Ishikawa (cell line): Measurements from ENCODE around the gene ZBED6.

Source experiments
- CEBPB ChIP-seq: IDR thresholded peaks from 2 replicates; pipeline ENCODE4 v1.6.1; 2012
- CREB1 ChIP-seq: IDR thresholded peaks from 2 replicates; pipeline ENCODE4 v1.6.1; 2012; ENCODE audit warnings: low read depth
- EGR1 ChIP-seq: IDR thresholded peaks from 2 replicates; pipeline ENCODE4 v1.6.1; 2012
- EP300 ChIP-seq: IDR thresholded peaks from 2 replicates; pipeline ENCODE4 v1.6.1; 2012; ENCODE audit warnings: borderline replicate concordance
- FOXM1 ChIP-seq: IDR thresholded peaks from 2 replicates; pipeline ENCODE4 v1.6.1; 2012; ENCODE audit warnings: low read depth, borderline replicate concordance
- NFIC ChIP-seq: IDR thresholded peaks from 2 replicates; pipeline ENCODE4 v1.6.1; 2012
- RAD21 ChIP-seq: IDR thresholded peaks from 2 replicates; pipeline ENCODE4 v1.6.1; 2012; ENCODE audit warnings: low read depth
- TAF1 ChIP-seq: IDR thresholded peaks from 2 replicates; pipeline ENCODE4 v1.6.1; 2012; ENCODE audit warnings: low read depth, mild to moderate bottlenecking
- TCF12 ChIP-seq: IDR thresholded peaks from 2 replicates; pipeline ENCODE4 v1.6.1; 2012; ENCODE audit warnings: low read depth
- TEAD4 ChIP-seq: IDR thresholded peaks from 2 replicates; pipeline ENCODE4 v1.6.1; 2012
- YY1 ChIP-seq: IDR thresholded peaks from 2 replicates; pipeline ENCODE4 v1.6.1; 2012; ENCODE audit warnings: low read depth
- ZBTB7A ChIP-seq: IDR thresholded peaks from 2 replicates; pipeline ENCODE4 v1.6.1; 2012; ENCODE audit warnings: low read depth
- TF ChIP-seq, protein P1 (sequence below): IDR thresholded peaks from 2 replicates; pipeline ENCODE4 v1.6.1; 2012
- TF ChIP-seq, protein P2 (sequence below): IDR thresholded peaks from 2 replicates; pipeline ENCODE4 v1.6.1; 2012
- TF ChIP-seq, protein P3 (sequence below): IDR thresholded peaks from 2 replicates; pipeline ENCODE4 v1.6.1; 2012; ENCODE audit warnings: low read depth, mild to moderate bottlenecking

ZBED6 gene, protein sequence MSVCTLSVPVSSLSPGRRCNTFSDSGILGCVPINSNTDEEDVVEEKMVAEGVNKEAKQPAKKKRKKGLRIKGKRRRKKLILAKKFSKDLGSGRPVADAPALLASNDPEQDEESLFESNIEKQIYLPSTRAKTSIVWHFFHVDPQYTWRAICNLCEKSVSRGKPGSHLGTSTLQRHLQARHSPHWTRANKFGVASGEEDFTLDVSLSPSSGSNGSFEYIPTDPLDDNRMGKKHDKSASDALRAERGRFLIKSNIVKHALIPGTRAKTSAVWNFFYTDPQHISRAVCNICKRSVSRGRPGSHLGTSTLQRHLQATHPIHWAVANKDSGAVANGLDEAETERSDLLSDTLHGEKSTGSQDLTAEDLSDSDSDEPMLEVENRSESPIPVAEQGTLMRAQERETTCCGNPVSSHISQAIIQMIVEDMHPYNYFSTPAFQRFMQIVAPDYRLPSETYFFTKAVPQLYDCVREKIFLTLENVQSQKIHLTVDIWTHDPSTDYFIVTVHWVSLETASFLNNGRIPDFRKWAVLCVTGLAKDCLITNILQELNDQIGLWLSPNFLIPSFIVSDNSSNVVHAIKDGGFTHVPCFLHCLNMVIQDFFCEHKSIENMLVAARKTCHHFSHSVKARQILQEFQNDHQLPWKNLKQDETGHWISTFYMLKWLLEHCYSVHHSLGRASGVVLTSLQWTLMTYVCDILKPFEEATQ (N-terminal part only)

DNA sequence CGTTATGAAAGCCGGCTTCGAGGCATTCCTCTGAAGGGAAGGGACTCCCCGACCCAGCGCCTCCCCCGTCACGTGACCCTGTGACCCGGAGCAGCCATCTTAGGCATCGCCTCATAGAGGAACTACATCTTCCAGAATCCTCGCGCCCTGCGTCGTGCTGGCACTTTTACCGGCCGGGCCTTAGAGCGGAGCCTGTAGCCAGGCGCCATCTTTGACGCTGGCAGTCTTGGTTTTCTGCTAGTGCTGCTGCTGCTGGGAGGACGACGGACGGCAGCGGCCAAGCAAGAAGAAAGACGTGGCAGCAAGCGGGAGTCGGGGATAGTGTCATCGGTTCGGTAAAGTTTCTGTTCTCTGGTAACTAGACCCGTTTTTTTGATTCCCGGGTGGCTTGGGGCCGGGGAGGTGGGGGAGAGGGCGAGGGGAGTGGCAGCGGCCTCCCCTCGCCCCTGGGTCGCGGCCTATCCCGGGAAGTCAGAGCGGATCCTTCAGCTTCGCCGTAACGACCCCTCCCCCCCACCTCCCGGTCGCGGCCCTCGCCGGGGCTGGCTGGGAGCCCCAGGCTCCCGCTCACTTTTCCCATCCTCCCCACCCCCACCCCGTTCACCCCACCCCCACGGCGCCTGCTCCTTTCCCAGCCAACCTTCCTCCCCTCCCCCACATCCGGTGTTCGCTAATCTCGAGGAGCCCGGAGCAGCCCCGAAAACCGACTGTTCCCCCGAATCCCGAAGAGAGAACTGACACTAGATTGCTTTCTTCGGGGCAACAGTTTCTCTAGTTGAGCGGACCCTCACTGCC lies at the start of gene ZBED6, which contains the start of gene ZC3H11A:
ZBED6 (plus strand) TSS at position 183 of the 795 bp plus-strand sequence. CDS start 1,900 bp downstream, outside the sequence.
ZC3H11A (plus strand) TSS at position 183 of the 795 bp plus-strand sequence. CDS start 21,448 bp downstream, outside the sequence.
- TF ChIP-seq CREB1 (peak; percentile 50; the same call in 1 of the 2 replicates), TCF12 (no peak), FOXM1 (no peak), YY1 (peak; percentile 96), CEBPB (no peak), EP300 (no peak; the same call in 1 of the 2 replicates), RAD21 (no peak), TAF1 (no peak; the same call in 1 of the 2 replicates), ZBTB7A (no peak), EGR1 (peak; percentile 47; the same call in 1 of the 2 replicates), TEAD4 (peak; percentile 50; the same call in 1 of the 2 replicates), NFIC (peak; percentile 11; the same call in 1 of the 2 replicates)
- TF ChIP-seq, protein P1, sequence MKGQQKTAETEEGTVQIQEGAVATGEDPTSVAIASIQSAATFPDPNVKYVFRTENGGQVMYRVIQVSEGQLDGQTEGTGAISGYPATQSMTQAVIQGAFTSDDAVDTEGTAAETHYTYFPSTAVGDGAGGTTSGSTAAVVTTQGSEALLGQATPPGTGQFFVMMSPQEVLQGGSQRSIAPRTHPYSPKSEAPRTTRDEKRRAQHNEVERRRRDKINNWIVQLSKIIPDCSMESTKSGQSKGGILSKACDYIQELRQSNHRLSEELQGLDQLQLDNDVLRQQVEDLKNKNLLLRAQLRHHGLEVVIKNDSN, result peak; percentile 99
- TF ChIP-seq, protein P2, sequence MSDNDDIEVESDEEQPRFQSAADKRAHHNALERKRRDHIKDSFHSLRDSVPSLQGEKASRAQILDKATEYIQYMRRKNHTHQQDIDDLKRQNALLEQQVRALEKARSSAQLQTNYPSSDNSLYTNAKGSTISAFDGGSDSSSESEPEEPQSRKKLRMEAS, result peak; percentile 84
- TF ChIP-seq, protein P3, sequence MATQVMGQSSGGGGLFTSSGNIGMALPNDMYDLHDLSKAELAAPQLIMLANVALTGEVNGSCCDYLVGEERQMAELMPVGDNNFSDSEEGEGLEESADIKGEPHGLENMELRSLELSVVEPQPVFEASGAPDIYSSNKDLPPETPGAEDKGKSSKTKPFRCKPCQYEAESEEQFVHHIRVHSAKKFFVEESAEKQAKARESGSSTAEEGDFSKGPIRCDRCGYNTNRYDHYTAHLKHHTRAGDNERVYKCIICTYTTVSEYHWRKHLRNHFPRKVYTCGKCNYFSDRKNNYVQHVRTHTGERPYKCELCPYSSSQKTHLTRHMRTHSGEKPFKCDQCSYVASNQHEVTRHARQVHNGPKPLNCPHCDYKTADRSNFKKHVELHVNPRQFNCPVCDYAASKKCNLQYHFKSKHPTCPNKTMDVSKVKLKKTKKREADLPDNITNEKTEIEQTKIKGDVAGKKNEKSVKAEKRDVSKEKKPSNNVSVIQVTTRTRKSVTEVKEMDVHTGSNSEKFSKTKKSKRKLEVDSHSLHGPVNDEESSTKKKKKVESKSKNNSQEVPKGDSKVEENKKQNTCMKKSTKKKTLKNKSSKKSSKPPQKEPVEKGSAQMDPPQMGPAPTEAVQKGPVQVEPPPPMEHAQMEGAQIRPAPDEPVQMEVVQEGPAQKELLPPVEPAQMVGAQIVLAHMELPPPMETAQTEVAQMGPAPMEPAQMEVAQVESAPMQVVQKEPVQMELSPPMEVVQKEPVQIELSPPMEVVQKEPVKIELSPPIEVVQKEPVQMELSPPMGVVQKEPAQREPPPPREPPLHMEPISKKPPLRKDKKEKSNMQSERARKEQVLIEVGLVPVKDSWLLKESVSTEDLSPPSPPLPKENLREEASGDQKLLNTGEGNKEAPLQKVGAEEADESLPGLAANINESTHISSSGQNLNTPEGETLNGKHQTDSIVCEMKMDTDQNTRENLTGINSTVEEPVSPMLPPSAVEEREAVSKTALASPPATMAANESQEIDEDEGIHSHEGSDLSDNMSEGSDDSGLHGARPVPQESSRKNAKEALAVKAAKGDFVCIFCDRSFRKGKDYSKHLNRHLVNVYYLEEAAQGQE, result no peak

DNA sequence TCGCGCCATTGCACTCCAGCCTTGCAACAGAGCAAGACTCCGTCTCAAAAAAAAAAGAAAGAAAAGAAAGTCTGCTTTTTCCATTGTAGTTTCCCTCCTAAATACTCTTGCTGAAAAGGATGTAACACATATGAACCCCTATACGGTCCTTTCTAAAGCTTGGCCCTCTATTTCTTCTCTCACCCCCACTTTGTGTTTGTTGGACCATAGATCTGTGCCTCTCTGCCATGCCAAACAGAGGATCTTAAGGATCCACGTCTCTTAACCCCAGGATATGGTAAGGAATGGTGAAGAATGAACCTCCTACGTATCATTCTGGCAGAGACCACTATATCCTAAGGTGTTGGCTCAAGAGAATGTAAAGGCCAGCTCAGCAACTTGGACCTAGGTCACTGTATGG lies 49.1 kb upstream of the ZBED6 start:
- no peak for TF ChIP-seq EGR1
- TF ChIP-seq, protein P1, result no peak
- TF ChIP-seq FOXM1, result no peak
- no peak for TF ChIP-seq ZBTB7A
- no peak for TF ChIP-seq YY1
- no peak for TF ChIP-seq NFIC
- TF ChIP-seq TCF12, result no peak
- no peak for TF ChIP-seq TEAD4
- no peak for TF ChIP-seq TAF1
- TF ChIP-seq EP300, result no peak
- no peak for TF ChIP-seq RAD21
- TF ChIP-seq, protein P3, result no peak
- TF ChIP-seq CREB1, result no peak
- TF ChIP-seq, protein P2, result no peak
- TF ChIP-seq CEBPB, result no peak

DNA sequence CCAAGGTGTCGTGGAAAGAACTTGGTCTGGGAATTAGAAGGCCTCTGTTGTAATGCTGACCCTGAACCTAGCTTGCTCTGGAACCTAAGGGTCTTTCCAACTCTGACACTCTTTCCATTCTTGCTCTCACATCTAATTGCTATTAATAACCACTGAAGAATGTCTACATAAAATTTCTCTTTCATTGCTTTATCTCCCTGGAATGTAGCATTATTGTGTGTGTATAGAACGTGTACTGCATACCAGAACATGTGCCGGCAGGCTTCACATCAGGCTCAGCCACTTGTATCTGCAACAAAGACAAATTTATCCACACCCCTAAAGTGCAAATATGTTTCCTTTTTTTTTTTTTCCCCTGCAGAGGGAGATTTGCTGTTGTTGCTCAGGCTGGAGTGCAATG lies 44.4 kb upstream of the ZBED6 start:
- TF ChIP-seq ZBTB7A, result no peak
- TF ChIP-seq NFIC, result no peak
- TF ChIP-seq, protein P1, result no peak

DNA sequence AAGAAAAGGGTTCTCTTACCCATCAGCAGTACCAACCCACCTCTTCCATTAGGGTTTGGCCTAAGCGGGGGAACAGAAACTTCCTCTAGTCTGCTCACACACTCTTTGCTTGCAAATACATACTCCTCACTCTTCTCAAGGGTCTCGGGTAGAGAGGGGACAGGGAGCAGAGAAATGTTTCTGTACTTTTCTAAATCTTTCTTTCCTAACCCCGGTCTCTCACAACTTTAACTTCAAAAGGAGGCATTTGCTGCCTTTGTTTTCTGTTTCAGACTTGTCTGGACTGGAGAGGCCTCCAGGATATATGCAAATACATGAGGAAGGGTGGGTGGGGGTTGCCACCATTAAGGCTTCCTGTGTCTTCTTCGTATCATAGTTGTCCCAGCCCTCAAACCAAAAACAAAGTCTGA lies 41.0 kb upstream of the ZBED6 start:
- TF ChIP-seq, protein P3, result no peak
- TF ChIP-seq RAD21 (no peak), NFIC (no peak), EGR1 (no peak), TEAD4 (no peak), CREB1 (no peak), ZBTB7A (no peak), YY1 (no peak), CEBPB (no peak), FOXM1 (no peak), TCF12 (no peak)
- TF ChIP-seq, protein P2, result no peak
